Neural cell (in vitro differentiated cells): ENCODE measurements around the gene RANBP1.

Experiments
- CTCF ChIP-seq: fragments of 450-650 bp; IDR thresholded peaks from 2 replicates; pipeline ENCODE4 v1.5.1; 2014; ENCODE audit warnings: antibody characterized with exemption, mild to moderate bottlenecking, moderate library complexity; ENCODE audit not compliant: poor library complexity, severe bottlenecking
- POLR2AphosphoS5 ChIP-seq: IDR thresholded peaks from 2 replicates; pipeline ENCODE4 v1.6.1; 2012

- TF ChIP-seq CTCF (no peak), POLR2AphosphoS5 (no peak)
Observed at GRCh38 chr22:20129747-20130014, 13.8 kb downstream of the RANBP1 start.
